PFSK-1 (cell line): ENCODE results near the gene MTA3.

Experiments used
- FOXP2 ChIP-seq: optimal IDR thresholded peaks from 2 replicates; pipeline ENCODE3; 2011; ENCODE audit warnings: borderline replicate concordance, control low read depth, inconsistent platforms; ENCODE audit not compliant: insufficient read depth; ENCODE audit errors: extremely low read length, extremely low read depth
- POLR2AphosphoS5 ChIP-seq: IDR thresholded peaks from 2 replicates; pipeline ENCODE4 v1.6.1; 2012; ENCODE audit warnings: low read depth, mild to moderate bottlenecking, control low read depth, low read length, moderate library complexity
- REST ChIP-seq, 2 experiments: IDR thresholded peaks; 2 replicates each; pipeline versions ENCODE4 v1.6.1 to v1.8.0; 2011 to 2012; ENCODE audit warnings: low read depth in 2 of 2, low read length in 2 of 2, control low read depth in 1 of 2, inconsistent platforms in 1 of 2, mild to moderate bottlenecking in 1 of 2, moderate library complexity in 1 of 2; ENCODE audit not compliant: insufficient read depth in 1 of 2
- SIN3A ChIP-seq: IDR thresholded peaks from 2 replicates; pipeline ENCODE4 v1.6.1; 2012; ENCODE audit warnings: mild to moderate bottlenecking, low read length, moderate library complexity, borderline replicate concordance; ENCODE audit not compliant: insufficient read depth
- TAF1 ChIP-seq: IDR thresholded peaks from 2 replicates; pipeline ENCODE4 v1.6.1; 2012; ENCODE audit warnings: low read length, control low read depth, borderline replicate concordance; ENCODE audit not compliant: insufficient read depth

GRCh38 chr2:42618972-42619371 lies 50.5 kb downstream of the MTA3 start:
- no peak for TF ChIP-seq POLR2AphosphoS5
- TF ChIP-seq TAF1 = no peak
- no peak for TF ChIP-seq SIN3A
- TF ChIP-seq REST (IDR thresholded peaks at IDR 0.05; ENCODE audit: insufficient read depth in 1 of 2, low read depth in 2 of 2, low read length in 2 of 2) = no peak
- no peak for TF ChIP-seq FOXP2
